HG02610 (cell line): ENCODE data around the gene STEAP1B.
"Not testable (repeated sequence)": the region's sequence is repeated elsewhere in the genome, so short reads cannot be mapped to it uniquely, and the experiment has no call there.

Source experiments
- ATAC-seq: cut with Tn5 transposase; IDR thresholded peaks from one replicate; pipeline ENCODE4 v1.9.1; 2021; ENCODE audit warnings: mild to moderate bottlenecking, moderate library complexity; ENCODE audit not compliant: unreplicated experiment

The STEAP1B gene

GRCh38 chr7:22499888-22500689, at the start of gene STEAP1B:
TSS of gene STEAP1B (minus strand) at chr7:22500188. CDS start at chr7:22494855, 5,333 bp downstream.
- peak; percentile 91 for ATAC-seq

- no peak for ATAC-seq
Measured at GRCh38 chr7:22549051-22549450, 49.1 kb upstream of the STEAP1B start.

- ATAC-seq: no peak
Measured at GRCh38 chr7:22548313-22548712, 48.3 kb upstream of the STEAP1B start.

GRCh38 chr7:22546769-22547168, 46.8 kb upstream of the STEAP1B start:
- no peak for ATAC-seq

GRCh38 chr7:22545529-22545928, 45.5 kb upstream of the STEAP1B start:
- no peak for ATAC-seq

GRCh38 chr7:22544245-22544644, 44.3 kb upstream of the STEAP1B start:
- ATAC-seq: no peak

- no peak for ATAC-seq
Measured at GRCh38 chr7:22543169-22543568, 43.2 kb upstream of the STEAP1B start.

GRCh38 chr7:22542669-22543068, 42.7 kb upstream of the STEAP1B start:
- no peak for ATAC-seq

- ATAC-seq: no peak
Measured at GRCh38 chr7:22542254-22542653, 42.3 kb upstream of the STEAP1B start.

GRCh38 chr7:22541789-22542188, 41.8 kb upstream of the STEAP1B start:
- no peak for ATAC-seq

- ATAC-seq: not testable (repeated sequence)
Measured at GRCh38 chr7:22528537-22528936, 28.5 kb upstream of the STEAP1B start.

GRCh38 chr7:22524353-22524947, 24.5 kb upstream of the STEAP1B start:
- peak; percentile 7 for ATAC-seq

- peak; percentile 49 for ATAC-seq
Measured at GRCh38 chr7:22523478-22524352, 23.7 kb upstream of the STEAP1B start.

- not testable (repeated sequence) for ATAC-seq
Measured at GRCh38 chr7:22519560-22519959, 19.6 kb upstream of the STEAP1B start.

GRCh38 chr7:22516950-22517349, 17.0 kb upstream of the STEAP1B start:
- not testable (repeated sequence) for ATAC-seq

- not testable (repeated sequence) for ATAC-seq
Measured at GRCh38 chr7:22514963-22515362, 15.0 kb upstream of the STEAP1B start.

- ATAC-seq: not testable (repeated sequence)
Measured at GRCh38 chr7:22507320-22507719, 7.3 kb upstream of the STEAP1B start.

GRCh38 chr7:22506316-22507020, 6.5 kb upstream of the STEAP1B start:
- not testable (repeated sequence) for ATAC-seq

GRCh38 chr7:22504519-22504918, 4.5 kb upstream of the STEAP1B start:
- not testable (repeated sequence) for ATAC-seq

GRCh38 chr7:22502104-22502503, 2.1 kb upstream of the STEAP1B start:
- ATAC-seq: not testable (repeated sequence)

GRCh38 chr7:22501336-22501735, 1.3 kb upstream of the STEAP1B start:
- ATAC-seq: not testable (repeated sequence)
